ENCODE data around the gene YLPM1.

DNA sequence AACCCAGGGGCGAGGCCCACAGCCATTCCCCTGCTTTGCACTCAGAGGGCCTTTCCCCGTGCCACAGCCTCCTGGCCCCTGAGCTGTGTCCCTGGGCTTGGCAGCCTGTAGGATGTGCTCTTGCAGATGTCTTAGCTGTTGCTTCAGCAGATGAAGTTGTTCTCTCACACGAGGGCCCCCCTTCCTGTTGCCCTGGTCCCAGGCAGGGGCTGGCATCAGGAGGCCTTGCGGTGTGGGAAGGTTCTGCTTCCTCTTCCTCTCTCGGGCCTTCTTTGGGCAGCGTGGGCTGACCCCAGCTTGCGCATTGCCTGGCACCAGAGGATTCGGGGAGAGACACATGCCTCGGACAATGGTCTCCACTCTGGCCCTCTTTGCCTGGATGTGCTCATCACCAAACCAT, 100.2 kb downstream of the YLPM1 start:
- TF ChIP-seq, protein P1, sequence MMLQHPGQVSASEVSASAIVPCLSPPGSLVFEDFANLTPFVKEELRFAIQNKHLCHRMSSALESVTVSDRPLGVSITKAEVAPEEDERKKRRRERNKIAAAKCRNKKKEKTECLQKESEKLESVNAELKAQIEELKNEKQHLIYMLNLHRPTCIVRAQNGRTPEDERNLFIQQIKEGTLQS (IDR thresholded peaks at IDR 0.05; ENCODE audit: borderline replicate concordance, extremely low read depth, low read depth, low read length): no peak
- TF ChIP-seq, protein P2, sequence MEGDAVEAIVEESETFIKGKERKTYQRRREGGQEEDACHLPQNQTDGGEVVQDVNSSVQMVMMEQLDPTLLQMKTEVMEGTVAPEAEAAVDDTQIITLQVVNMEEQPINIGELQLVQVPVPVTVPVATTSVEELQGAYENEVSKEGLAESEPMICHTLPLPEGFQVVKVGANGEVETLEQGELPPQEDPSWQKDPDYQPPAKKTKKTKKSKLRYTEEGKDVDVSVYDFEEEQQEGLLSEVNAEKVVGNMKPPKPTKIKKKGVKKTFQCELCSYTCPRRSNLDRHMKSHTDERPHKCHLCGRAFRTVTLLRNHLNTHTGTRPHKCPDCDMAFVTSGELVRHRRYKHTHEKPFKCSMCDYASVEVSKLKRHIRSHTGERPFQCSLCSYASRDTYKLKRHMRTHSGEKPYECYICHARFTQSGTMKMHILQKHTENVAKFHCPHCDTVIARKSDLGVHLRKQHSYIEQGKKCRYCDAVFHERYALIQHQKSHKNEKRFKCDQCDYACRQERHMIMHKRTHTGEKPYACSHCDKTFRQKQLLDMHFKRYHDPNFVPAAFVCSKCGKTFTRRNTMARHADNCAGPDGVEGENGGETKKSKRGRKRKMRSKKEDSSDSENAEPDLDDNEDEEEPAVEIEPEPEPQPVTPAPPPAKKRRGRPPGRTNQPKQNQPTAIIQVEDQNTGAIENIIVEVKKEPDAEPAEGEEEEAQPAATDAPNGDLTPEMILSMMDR (IDR thresholded peaks at IDR 0.05 in 2 of 3, conservative IDR thresholded peaks at IDR 0.05 in 1 of 3; ENCODE audit: control insufficient read depth in 2 of 3, extremely low read depth in 1 of 3, insufficient read depth in 1 of 3, low read depth in 3 of 3, low read length in 3 of 3): no peak
- TF ChIP-seq POLR2A (IDR thresholded peaks at IDR 0.05; ENCODE audit: low read depth, low read length) (no peak), ZNF274 (IDR thresholded peaks at IDR 0.05; ENCODE audit: insufficient read depth, insufficient read length) (no peak), ASH2L (IDR thresholded peaks at IDR 0.05; ENCODE audit: borderline replicate concordance, low read depth) (no peak), POLR2AphosphoS5 (IDR thresholded peaks at IDR 0.05; ENCODE audit: low read length) (no peak)
- TF ChIP-seq, protein P3, sequence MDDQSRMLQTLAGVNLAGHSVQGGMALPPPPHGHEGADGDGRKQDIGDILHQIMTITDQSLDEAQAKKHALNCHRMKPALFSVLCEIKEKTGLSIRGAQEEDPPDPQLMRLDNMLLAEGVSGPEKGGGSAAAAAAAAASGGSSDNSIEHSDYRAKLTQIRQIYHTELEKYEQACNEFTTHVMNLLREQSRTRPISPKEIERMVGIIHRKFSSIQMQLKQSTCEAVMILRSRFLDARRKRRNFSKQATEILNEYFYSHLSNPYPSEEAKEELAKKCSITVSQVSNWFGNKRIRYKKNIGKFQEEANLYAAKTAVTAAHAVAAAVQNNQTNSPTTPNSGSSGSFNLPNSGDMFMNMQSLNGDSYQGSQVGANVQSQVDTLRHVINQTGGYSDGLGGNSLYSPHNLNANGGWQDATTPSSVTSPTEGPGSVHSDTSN (IDR thresholded peaks at IDR 0.05; ENCODE audit: insufficient replicate concordance, low read depth, low read length): no peak
- TF ChIP-seq, protein P4, sequence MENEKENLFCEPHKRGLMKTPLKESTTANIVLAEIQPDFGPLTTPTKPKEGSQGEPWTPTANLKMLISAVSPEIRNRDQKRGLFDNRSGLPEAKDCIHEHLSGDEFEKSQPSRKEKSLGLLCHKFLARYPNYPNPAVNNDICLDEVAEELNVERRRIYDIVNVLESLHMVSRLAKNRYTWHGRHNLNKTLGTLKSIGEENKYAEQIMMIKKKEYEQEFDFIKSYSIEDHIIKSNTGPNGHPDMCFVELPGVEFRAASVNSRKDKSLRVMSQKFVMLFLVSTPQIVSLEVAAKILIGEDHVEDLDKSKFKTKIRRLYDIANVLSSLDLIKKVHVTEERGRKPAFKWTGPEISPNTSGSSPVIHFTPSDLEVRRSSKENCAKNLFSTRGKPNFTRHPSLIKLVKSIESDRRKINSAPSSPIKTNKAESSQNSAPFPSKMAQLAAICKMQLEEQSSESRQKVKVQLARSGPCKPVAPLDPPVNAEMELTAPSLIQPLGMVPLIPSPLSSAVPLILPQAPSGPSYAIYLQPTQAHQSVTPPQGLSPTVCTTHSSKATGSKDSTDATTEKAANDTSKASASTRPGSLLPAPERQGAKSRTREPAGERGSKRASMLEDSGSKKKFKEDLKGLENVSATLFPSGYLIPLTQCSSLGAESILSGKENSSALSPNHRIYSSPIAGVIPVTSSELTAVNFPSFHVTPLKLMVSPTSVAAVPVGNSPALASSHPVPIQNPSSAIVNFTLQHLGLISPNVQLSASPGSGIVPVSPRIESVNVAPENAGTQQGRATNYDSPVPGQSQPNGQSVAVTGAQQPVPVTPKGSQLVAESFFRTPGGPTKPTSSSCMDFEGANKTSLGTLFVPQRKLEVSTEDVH (IDR thresholded peaks at IDR 0.05; ENCODE audit: low read depth, partially characterized antibody): no peak
- TF ChIP-seq, protein P5, sequence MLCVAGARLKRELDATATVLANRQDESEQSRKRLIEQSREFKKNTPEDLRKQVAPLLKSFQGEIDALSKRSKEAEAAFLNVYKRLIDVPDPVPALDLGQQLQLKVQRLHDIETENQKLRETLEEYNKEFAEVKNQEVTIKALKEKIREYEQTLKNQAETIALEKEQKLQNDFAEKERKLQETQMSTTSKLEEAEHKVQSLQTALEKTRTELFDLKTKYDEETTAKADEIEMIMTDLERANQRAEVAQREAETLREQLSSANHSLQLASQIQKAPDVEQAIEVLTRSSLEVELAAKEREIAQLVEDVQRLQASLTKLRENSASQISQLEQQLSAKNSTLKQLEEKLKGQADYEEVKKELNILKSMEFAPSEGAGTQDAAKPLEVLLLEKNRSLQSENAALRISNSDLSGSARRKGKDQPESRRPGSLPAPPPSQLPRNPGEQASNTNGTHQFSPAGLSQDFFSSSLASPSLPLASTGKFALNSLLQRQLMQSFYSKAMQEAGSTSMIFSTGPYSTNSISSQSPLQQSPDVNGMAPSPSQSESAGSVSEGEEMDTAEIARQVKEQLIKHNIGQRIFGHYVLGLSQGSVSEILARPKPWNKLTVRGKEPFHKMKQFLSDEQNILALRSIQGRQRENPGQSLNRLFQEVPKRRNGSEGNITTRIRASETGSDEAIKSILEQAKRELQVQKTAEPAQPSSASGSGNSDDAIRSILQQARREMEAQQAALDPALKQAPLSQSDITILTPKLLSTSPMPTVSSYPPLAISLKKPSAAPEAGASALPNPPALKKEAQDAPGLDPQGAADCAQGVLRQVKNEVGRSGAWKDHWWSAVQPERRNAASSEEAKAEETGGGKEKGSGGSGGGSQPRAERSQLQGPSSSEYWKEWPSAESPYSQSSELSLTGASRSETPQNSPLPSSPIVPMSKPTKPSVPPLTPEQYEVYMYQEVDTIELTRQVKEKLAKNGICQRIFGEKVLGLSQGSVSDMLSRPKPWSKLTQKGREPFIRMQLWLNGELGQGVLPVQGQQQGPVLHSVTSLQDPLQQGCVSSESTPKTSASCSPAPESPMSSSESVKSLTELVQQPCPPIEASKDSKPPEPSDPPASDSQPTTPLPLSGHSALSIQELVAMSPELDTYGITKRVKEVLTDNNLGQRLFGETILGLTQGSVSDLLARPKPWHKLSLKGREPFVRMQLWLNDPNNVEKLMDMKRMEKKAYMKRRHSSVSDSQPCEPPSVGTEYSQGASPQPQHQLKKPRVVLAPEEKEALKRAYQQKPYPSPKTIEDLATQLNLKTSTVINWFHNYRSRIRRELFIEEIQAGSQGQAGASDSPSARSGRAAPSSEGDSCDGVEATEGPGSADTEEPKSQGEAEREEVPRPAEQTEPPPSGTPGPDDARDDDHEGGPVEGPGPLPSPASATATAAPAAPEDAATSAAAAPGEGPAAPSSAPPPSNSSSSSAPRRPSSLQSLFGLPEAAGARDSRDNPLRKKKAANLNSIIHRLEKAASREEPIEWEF (IDR thresholded peaks at IDR 0.05; ENCODE audit: insufficient replicate concordance, low read depth, low read length): no peak
- TF ChIP-seq, protein P6, sequence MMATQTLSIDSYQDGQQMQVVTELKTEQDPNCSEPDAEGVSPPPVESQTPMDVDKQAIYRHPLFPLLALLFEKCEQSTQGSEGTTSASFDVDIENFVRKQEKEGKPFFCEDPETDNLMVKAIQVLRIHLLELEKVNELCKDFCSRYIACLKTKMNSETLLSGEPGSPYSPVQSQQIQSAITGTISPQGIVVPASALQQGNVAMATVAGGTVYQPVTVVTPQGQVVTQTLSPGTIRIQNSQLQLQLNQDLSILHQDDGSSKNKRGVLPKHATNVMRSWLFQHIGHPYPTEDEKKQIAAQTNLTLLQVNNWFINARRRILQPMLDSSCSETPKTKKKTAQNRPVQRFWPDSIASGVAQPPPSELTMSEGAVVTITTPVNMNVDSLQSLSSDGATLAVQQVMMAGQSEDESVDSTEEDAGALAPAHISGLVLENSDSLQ (IDR thresholded peaks at IDR 0.05): no peak
